Esophagus muscularis mucosa (tissue), 4 donors: ENCODE data around the gene KDELR1.

Source experiments
- CTCF ChIP-seq, 3 experiments: fragments of 200-600 bp in 2 of 3; fragments of 450-650 bp in 1 of 3; sonication (generic) in 2 of 3; IDR thresholded peaks; one replicate each; pipeline ENCODE4 v1.5.1; 2017 to 2019; ENCODE audit warnings: antibody characterized with exemption in 3 of 3, mild to moderate bottlenecking in 2 of 3, moderate library complexity in 1 of 3
- EP300 ChIP-seq: sonication (generic); formaldehyde crosslinking; IDR thresholded peaks from one replicate; pipeline ENCODE4 v1.6.1; 2017; ENCODE audit warnings: antibody characterized with exemption
- POLR2A ChIP-seq: fragments of 450-650 bp; IDR thresholded peaks from one replicate; pipeline ENCODE4 v1.6.1; 2017; ENCODE audit warnings: antibody characterized with exemption, moderate library complexity, mild to moderate bottlenecking, low read depth

GRCh38 chr19:48338253-48338755 lies 53.0 kb downstream of the KDELR1 start:
- no peak for TF ChIP-seq CTCF (IDR thresholded peaks at IDR 0.05)
- TF ChIP-seq POLR2A: no peak
- no peak for TF ChIP-seq EP300
